SK-N-SH (cell line): Measurements from ENCODE around the gene OR6K2. TPM values are rescaled to one million over a fixed set of nuclear protein-coding genes. Genes with fewer than 3 reads are reported as not detected.
"Not testable (repeated sequence)": the region's sequence is repeated elsewhere in the genome, so short reads cannot be mapped to it uniquely, and the experiment has no call there.

Experiments used
- CTCF ChIA-PET: fragments of 300-600, 350-600 bp; formaldehyde crosslinking; extraction: SDS; loops from one replicate; lab custom pipeline; 2021; lab: Yijun Ruan, JAX
- POLR2A ChIA-PET: fragments of 350-600 bp; sonication (Branson Sonifier 250); formaldehyde crosslinking; extraction: SDS; loops from one replicate; lab custom pipeline; 2020; ENCODE audit warnings: antibody characterized with exemption, inconsistent platforms; lab: Yijun Ruan, JAX
- DNase-seq: peaks from one replicate; pipeline ENCODE4 v3.0.0; 2012
- H2AFZ ChIP-seq: fragments of 200-600 bp; sonication (generic); 2 replicates; pipeline ENCODE4 v1.8.1; 2016; ENCODE audit warnings: antibody characterized with exemption, mild to moderate bottlenecking, low read depth
- H3F3A ChIP-seq: fragments of 200-600 bp; sonication (generic); replicated peaks from 2 replicates; pipeline ENCODE3; 2016; ENCODE audit warnings: antibody characterized with exemption, mild to moderate bottlenecking; ENCODE audit not compliant: insufficient read depth
- H3K27ac ChIP-seq, 2 experiments: fragments of 200-500 bp in 1 of 2; fragments of 200-600 bp in 1 of 2; sonication (Bioruptor generic) in 1 of 2; sonication (generic), shearing (Covaris generic) in 1 of 2; 2 replicates each; pipeline versions ENCODE4 v1.5.1 to v1.6.1; 2014 to 2016; ENCODE audit warnings: low read depth in 2 of 2, inconsistent platforms in 1 of 2, low read length in 1 of 2, mild to moderate bottlenecking in 1 of 2, mixed read lengths in 1 of 2
- H3K27me3 ChIP-seq: fragments of 200-600 bp; sonication (generic), shearing (Covaris generic); 2 replicates; pipeline ENCODE4 v1.6.1; 2016; ENCODE audit warnings: mixed run types; ENCODE audit not compliant: insufficient read depth
- H3K36me3 ChIP-seq, 2 experiments: fragments of 200-500 bp in 1 of 2; fragments of 200-600 bp in 1 of 2; sonication (Bioruptor generic) in 1 of 2; sonication (generic) in 1 of 2; replicated peaks in 1 of 2; 2 replicates each; pipeline versions ENCODE3 to v1.5.1; 2014 to 2016; ENCODE audit warnings: low read length in 1 of 2, mild to moderate bottlenecking in 1 of 2; ENCODE audit not compliant: insufficient read depth in 2 of 2, control insufficient read depth in 1 of 2
- H3K4me1 ChIP-seq, 2 experiments: fragments of 200-500 bp in 1 of 2; fragments of 200-600 bp in 1 of 2; sonication (Bioruptor generic) in 1 of 2; sonication (generic), shearing (Covaris generic) in 1 of 2; 2 replicates each; pipeline versions ENCODE4 v1.5.1 to v1.6.1; 2014 to 2016; ENCODE audit warnings: low read depth in 1 of 2, low read length in 1 of 2, mixed run types in 1 of 2; ENCODE audit not compliant: insufficient read depth in 2 of 2, control insufficient read depth in 1 of 2
- H3K4me2 ChIP-seq: fragments of 200-600 bp; sonication (generic), shearing (Covaris generic); 2 replicates; pipeline ENCODE4 v1.6.1; 2017; ENCODE audit warnings: mixed run types
- H3K4me3 ChIP-seq, 2 experiments: fragments of 200-500 bp in 1 of 2; fragments of 200-600 bp in 1 of 2; sonication (Bioruptor generic) in 1 of 2; sonication (generic), shearing (Covaris generic) in 1 of 2; 2 replicates each; pipeline versions ENCODE4 v1.5.1 to v1.8.1; 2014 to 2016; ENCODE audit warnings: low read depth in 2 of 2, inconsistent platforms in 1 of 2, low read length in 1 of 2, mild to moderate bottlenecking in 1 of 2, mixed read lengths in 1 of 2, moderate library complexity in 1 of 2
- H3K79me2 ChIP-seq: fragments of 200-600 bp; sonication (generic); 2 replicates; pipeline ENCODE4 v1.8.1; 2017; ENCODE audit warnings: mild to moderate bottlenecking; ENCODE audit not compliant: insufficient read depth
- H3K9ac ChIP-seq: fragments of 200-600 bp; sonication (generic); 2 replicates; pipeline ENCODE4 v1.6.1; 2017; ENCODE audit warnings: mixed run types
- H3K9me2 ChIP-seq: fragments of 200-600 bp; sonication (generic); 2 replicates; pipeline ENCODE4 v1.6.1; 2017; ENCODE audit warnings: mixed run types
- H3K9me3 ChIP-seq: fragments of 200-600 bp; sonication (generic); 2 replicates; pipeline ENCODE4 v1.6.1; 2017; ENCODE audit warnings: mixed run types, mild to moderate bottlenecking, moderate library complexity
- H4K20me1 ChIP-seq: fragments of 200-600 bp; sonication (generic); 2 replicates; pipeline ENCODE4 v1.6.1; 2017; ENCODE audit warnings: mild to moderate bottlenecking, mixed run types; ENCODE audit not compliant: insufficient read depth
- CHD2 ChIP-seq: fragments of 150-350 bp; IDR thresholded peaks from 2 replicates; pipeline ENCODE4 v1.6.1; 2018; ENCODE audit warnings: low read length; ENCODE audit not compliant: partially characterized antibody
- CTCF ChIP-seq: fragments of 200-600 bp; sonication (generic); IDR thresholded peaks from 2 replicates; pipeline ENCODE4 v1.6.1; 2017; ENCODE audit warnings: antibody characterized with exemption, mild to moderate bottlenecking, moderate library complexity
- ELF1 ChIP-seq: IDR thresholded peaks from 2 replicates; pipeline ENCODE4 v1.4.0; 2012
- FOSL2 ChIP-seq: IDR thresholded peaks from 2 replicates; pipeline ENCODE4 v1.4.0; 2012; ENCODE audit warnings: low read depth, mild to moderate bottlenecking, moderate library complexity, borderline replicate concordance
- FOXM1 ChIP-seq: IDR thresholded peaks from 2 replicates; pipeline ENCODE4 v1.4.0; 2012; ENCODE audit warnings: low read depth, mild to moderate bottlenecking
- GABPA ChIP-seq: IDR thresholded peaks from 2 replicates; pipeline ENCODE4 v1.4.0; 2012; ENCODE audit warnings: low read depth, mild to moderate bottlenecking
- GATA2 ChIP-seq: sonication (generic); formaldehyde crosslinking; IDR thresholded peaks from 2 replicates; pipeline ENCODE4 v1.5.0; 2020; ENCODE audit warnings: mild to moderate bottlenecking, missing genetic modification reagents
- MAX ChIP-seq: IDR thresholded peaks from 2 replicates; pipeline ENCODE4 v1.4.0; 2012; ENCODE audit warnings: low read depth
- NFIC ChIP-seq: IDR thresholded peaks from 2 replicates; pipeline ENCODE4 v1.4.0; 2012; ENCODE audit warnings: borderline replicate concordance
- RAD21 ChIP-seq: IDR thresholded peaks from 2 replicates; pipeline ENCODE4 v1.6.1; 2012; ENCODE audit warnings: mild to moderate bottlenecking, low read length
- RXRA ChIP-seq: IDR thresholded peaks from 2 replicates; pipeline ENCODE4 v1.4.0; 2012; ENCODE audit warnings: low read depth, mild to moderate bottlenecking, borderline replicate concordance
- TCF12 ChIP-seq: IDR thresholded peaks from 2 replicates; pipeline ENCODE4 v1.4.0; 2012
- TEAD4 ChIP-seq: IDR thresholded peaks from 2 replicates; pipeline ENCODE4 v1.4.0; 2012; ENCODE audit warnings: mild to moderate bottlenecking, borderline replicate concordance; ENCODE audit not compliant: insufficient read depth
- USF1 ChIP-seq: IDR thresholded peaks from 2 replicates; pipeline ENCODE4 v1.4.0; 2012; ENCODE audit warnings: low read depth, borderline replicate concordance
- USF2 ChIP-seq: fragments of 150-350 bp; IDR thresholded peaks from 2 replicates; pipeline ENCODE4 v1.6.1; 2017; ENCODE audit warnings: antibody characterized with exemption, low read length, low read depth, borderline replicate concordance
- YY1 ChIP-seq: IDR thresholded peaks from 2 replicates; pipeline ENCODE4 v1.4.0; 2012; ENCODE audit warnings: low read depth, mild to moderate bottlenecking
- WGBS: methylation state at CpG from one replicate; pipeline ENCODE4 v1.1.6; 2017; ENCODE audit warnings: low lambda C conversion rate; 5-methylcytosine and 5-hydroxymethylcytosine counted together
- polyA plus RNA-seq, 3 experiments: library from polyadenylated mRNA; depleted of rRNA; stranded (reverse); fragments of >200 nt; gene quantifications; 2 replicates each; pipeline ENCODE4 v1.2.3, GENCODE V29; 2012

Gene OR6K2
- polyA plus RNA-seq, 1 of the 3 experiments (the other 2 are of a cell fraction), result not detected

GRCh38 chr1:158692356-158692755 is 8.1 kb downstream of the OR6K2 start:
- no peak for TF ChIP-seq TEAD4
- no peak for TF ChIP-seq USF1
- TF ChIP-seq CHD2, result no peak
- TF ChIP-seq RXRA, result no peak
- no peak for TF ChIP-seq MAX
- no peak for TF ChIP-seq YY1
- TF ChIP-seq NFIC, result no peak
- TF ChIP-seq, all 33 proteins: peak for 0
- Histone ChIP-seq H3F3A (no peaks in the 10 kb centered on the region), H3K9ac (no peak overlapping the region), H2AFZ (no peak overlapping the region), H3K9me3 (no peaks in the 10 kb centered on the region), H3K4me2 (no peak overlapping the region), H3K4me1 (no peaks in the 10 kb centered on the region), H3K27ac (no peak overlapping the region), H3K4me3 (no peak overlapping the region), H3K27me3 (0 out of 2 replicates have a peak, but pooled peaks cover 4% of the 10 kb centered on the region), H3K9me2 (no peaks in the 10 kb centered on the region), H3K79me2 (no peaks in the 10 kb centered on the region), H4K20me1 (no peaks in the 10 kb centered on the region), H3K36me3 (no peaks in the 10 kb centered on the region)
- ChIA-PET POLR2A (no interaction called here), CTCF (no interaction called here)
- DNase-seq, result no peak

GRCh38 chr1:158691907-158692306 is 8.5 kb downstream of the OR6K2 start:
- Histone ChIP-seq H3K9me3 (no peaks in the 10 kb centered on the region), H3K79me2 (no peaks in the 10 kb centered on the region), H2AFZ (no peak overlapping the region), H3K9ac (no peak overlapping the region), H3K9me2 (no peaks in the 10 kb centered on the region), H3K4me2 (no peak overlapping the region), H4K20me1 (no peaks in the 10 kb centered on the region), H3K4me1 (no peaks in the 10 kb centered on the region), H3K36me3 (no peaks in the 10 kb centered on the region), H3F3A (no peaks in the 10 kb centered on the region), H3K4me3 (no peak overlapping the region), H3K27me3 (0 out of 2 replicates have a peak, but pooled peaks cover 4% of the 10 kb centered on the region), H3K27ac (no peak overlapping the region)
- TF ChIP-seq RXRA, result no peak
- TF ChIP-seq ELF1, result no peak
- TF ChIP-seq GABPA, result no peak
- no peak for TF ChIP-seq RAD21
- TF ChIP-seq USF2, result no peak
- no peak for TF ChIP-seq GATA2 (CRISPR knock-in tag)
- TF ChIP-seq TCF12, result no peak
- no peak for TF ChIP-seq NFIC
- TF ChIP-seq CTCF, result no peak
- TF ChIP-seq FOSL2, result no peak
- no peak for TF ChIP-seq FOXM1
- DNase-seq, result no peak
- CTCF ChIA-PET, result no interaction called here
- POLR2A ChIA-PET, result no interaction called here

- H3K4me2 ChIP-seq, H3K4me1 ChIP-seq, CTCF ChIA-PET, H3K27ac ChIP-seq, H3K27me3 ChIP-seq, POLR2A ChIA-PET, H3K9ac ChIP-seq, H3K9me2 ChIP-seq, H2AFZ ChIP-seq, H3K4me3 ChIP-seq, H4K20me1 ChIP-seq, DNase-seq, H3K9me3 ChIP-seq, H3F3A ChIP-seq, H3K36me3 ChIP-seq, H3K79me2 ChIP-seq: not testable (repeated sequence)
- WGBS, result 0% methylated on average over 1 of the region's 1 CpG
Measured at GRCh38 chr1:158691149-158691548, 9.3 kb downstream of the OR6K2 start.
